Transverse colon (tissue), 3 donors: ENCODE data around the gene MSLN.

Experiments
- CTCF ChIP-seq, 5 experiments: fragments of 200-600 bp in 3 of 5; fragments of 450-650 bp in 2 of 5; sonication (generic) in 3 of 5; IDR thresholded peaks; 1 replicate in 2 of 5; 2 replicates in 3 of 5; pipeline ENCODE4 v1.5.1; 2016 to 2017; ENCODE audit warnings: antibody characterized with exemption in 5 of 5, inconsistent platforms in 3 of 5, mild to moderate bottlenecking in 2 of 5, moderate library complexity in 1 of 5
- EP300 ChIP-seq: sonication (generic); formaldehyde crosslinking; IDR thresholded peaks from one replicate; pipeline ENCODE4 v1.6.1; 2017; ENCODE audit warnings: antibody characterized with exemption, low read depth
- POLR2A ChIP-seq: fragments of 450-650 bp; IDR thresholded peaks from one replicate; pipeline ENCODE4 v1.6.1; 2016; ENCODE audit warnings: antibody characterized with exemption, mild to moderate bottlenecking, moderate library complexity

- TF ChIP-seq CTCF (IDR thresholded peaks at IDR 0.05) (no peak), POLR2A (no peak), EP300 (no peak)
Observed at GRCh38 chr16:793414-793813, 32.9 kb downstream of the MSLN start.
